Uterus (tissue), 4 donors: ENCODE measurements around the gene RXRG. TPM values are rescaled to one million over a fixed set of nuclear protein-coding genes. Genes with fewer than 3 reads are reported as not detected.

ENCODE experiments used
- DNase-seq, 2 donors: peaks; one replicate each; pipeline ENCODE4 v3.0.0-alpha.2; 2019 to 2020
- H3K27ac ChIP-seq, 2 donors: fragments of 200-600 bp; sonication (generic); 1 replicate in 1 of 2; 2 replicates in 1 of 2; pipeline ENCODE4 v1.5.1; 2016 to 2018
- H3K27me3 ChIP-seq, 2 donors: fragments of 200-600 bp; sonication (generic); one replicate each; pipeline ENCODE4 v1.5.1; 2018 to 2019; ENCODE audit warnings: control low read depth in 1 of 2
- H3K36me3 ChIP-seq, 2 donors: fragments of 200-600 bp; sonication (generic); one replicate each; pipeline ENCODE4 v1.5.1; 2019; ENCODE audit warnings: control low read depth in 1 of 2
- H3K4me1 ChIP-seq, 2 donors: fragments of 200-600 bp; sonication (generic); one replicate each; pipeline ENCODE4 v1.5.1; 2018 to 2019; ENCODE audit warnings: control low read depth in 1 of 2
- H3K4me3 ChIP-seq, 2 donors: fragments of 200-600 bp; sonication (generic); 1 replicate in 1 of 2; 2 replicates in 1 of 2; pipeline ENCODE4 v1.5.1; 2018 to 2019; ENCODE audit warnings: mild to moderate bottlenecking in 1 of 2
- H3K9me3 ChIP-seq, 2 donors: fragments of 200-600 bp; sonication (generic); one replicate each; pipeline ENCODE4 v1.5.1; 2019; ENCODE audit warnings: control low read depth in 1 of 2
- CTCF ChIP-seq, 4 experiments: fragments of 200-600 bp in 2 of 4; fragments of 450-650 bp in 2 of 4; sonication (generic) in 2 of 4; IDR thresholded peaks; one replicate each; pipeline ENCODE4 v1.5.1; 2016 to 2019; ENCODE audit warnings: antibody characterized with exemption in 4 of 4, mild to moderate bottlenecking in 2 of 4, moderate library complexity in 1 of 4
- POLR2A ChIP-seq, 2 donors: fragments of 450-650 bp; IDR thresholded peaks; one replicate each; pipeline ENCODE4 v1.6.1; 2016; ENCODE audit warnings: antibody characterized with exemption in 2 of 2, mild to moderate bottlenecking in 1 of 2, moderate library complexity in 1 of 2
- intact Hi-C: fragments of 100-400 bp; cut with DNase I; formaldehyde crosslinking; loops from one replicate; pipeline ENCODE4 v1.15.1; 2023; ENCODE audit warnings: low total_unique reads
- total RNA-seq, 4 donors: library from RNA; depleted of rRNA in 3 of 4; stranded (reverse); fragments of >200 nt in 3 of 4; gene quantifications; one replicate each; pipeline versions ENCODE4 v1.1.0 to v1.2.4, GENCODE V29; 2014 to 2023
- donor health status: DM: yes; HTN: yes; CAD: no.

Gene RXRG
- total RNA-seq, 4 donors from 2014 or later: under 0.01 to 3.2 (median 0.18) TPM; not detected in 1

- no peak for DNase-seq
- H3K4me1 ChIP-seq: no peaks in the 10 kb centered on the region
- H3K27me3 ChIP-seq: no peaks in the 10 kb centered on the region
- intact Hi-C loops: no loop called here
- no peaks in the 10 kb centered on the region for H3K36me3 ChIP-seq
- no peak overlapping the region for H3K27ac ChIP-seq
- TF ChIP-seq CTCF (IDR thresholded peaks at IDR 0.05) (no peak), POLR2A (IDR thresholded peaks at IDR 0.05) (no peak)
- no peaks in the 10 kb centered on the region for H3K9me3 ChIP-seq
- H3K4me3 ChIP-seq: no peak overlapping the region
Measured at GRCh38 chr1:165474196-165474595, 29.3 kb upstream of the RXRG start.

- Histone ChIP-seq H3K27me3 (no peaks in the 10 kb centered on the region), H3K27ac (no peak overlapping the region), H3K4me3 (no peak overlapping the region), H3K36me3 (no peaks in the 10 kb centered on the region), H3K4me1 (no peaks in the 10 kb centered on the region), H3K9me3 (no peaks in the 10 kb centered on the region)
- no peak for TF ChIP-seq CTCF (IDR thresholded peaks at IDR 0.05)
- TF ChIP-seq POLR2A (IDR thresholded peaks at IDR 0.05): no peak
- intact Hi-C loops: no loop called here
- no peak for DNase-seq
Measured at GRCh38 chr1:165473081-165473480, 28.2 kb upstream of the RXRG start.

- DNase-seq: no peak
- TF ChIP-seq POLR2A (IDR thresholded peaks at IDR 0.05) (no peak), CTCF (IDR thresholded peaks at IDR 0.05) (no peak)
- Histone ChIP-seq H3K36me3 (no peaks in the 10 kb centered on the region), H3K9me3 (no peaks in the 10 kb centered on the region), H3K27me3 (no peaks in the 10 kb centered on the region), H3K4me1 (no peaks in the 10 kb centered on the region), H3K27ac (no peak overlapping the region), H3K4me3 (no peak overlapping the region)
- intact Hi-C loops: no loop called here
Measured at GRCh38 chr1:165468726-165469249, 23.9 kb upstream of the RXRG start.

DNA sequence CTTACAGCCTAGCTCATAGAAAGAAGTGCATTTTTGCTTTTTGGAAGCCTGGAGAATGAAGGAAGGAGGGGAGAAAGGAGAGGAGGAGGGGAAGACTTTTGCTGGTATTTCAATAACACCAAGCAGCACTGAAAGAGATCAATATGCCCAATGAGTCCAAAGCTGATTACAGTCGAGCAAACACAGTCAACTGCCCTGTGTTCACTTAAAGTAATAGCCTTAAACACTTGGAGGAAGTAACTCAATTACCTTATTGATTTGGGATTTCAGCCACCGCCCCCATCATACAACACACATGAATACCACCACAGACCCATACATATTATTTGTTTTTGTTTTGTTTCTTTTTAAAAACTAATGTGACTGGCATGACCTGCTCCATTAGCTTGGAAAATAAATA is 23.3 kb upstream of the RXRG start:
- Histone ChIP-seq H3K9me3 (no peaks in the 10 kb centered on the region), H3K36me3 (no peaks in the 10 kb centered on the region), H3K4me1 (no peaks in the 10 kb centered on the region), H3K27ac (no peak overlapping the region), H3K4me3 (no peak overlapping the region), H3K27me3 (no peaks in the 10 kb centered on the region)
- no peak for DNase-seq
- TF ChIP-seq CTCF (IDR thresholded peaks at IDR 0.05) (no peak), POLR2A (IDR thresholded peaks at IDR 0.05) (no peak)
- intact Hi-C loops: no loop called here

GRCh38 chr1:165467706-165468105 is 22.8 kb upstream of the RXRG start:
- H3K4me3 ChIP-seq: no peak overlapping the region
- intact Hi-C loops: no loop called here
- TF ChIP-seq CTCF (IDR thresholded peaks at IDR 0.05) (no peak), POLR2A (IDR thresholded peaks at IDR 0.05) (no peak)

More at GRCh38 chr1:165467706-165468105, 22.8 kb upstream of the RXRG start:
- no peaks in the 10 kb centered on the region for H3K36me3 ChIP-seq
- no peaks in the 10 kb centered on the region for H3K27me3 ChIP-seq
- no peaks in the 10 kb centered on the region for H3K4me1 ChIP-seq
- DNase-seq: no peak
- H3K27ac ChIP-seq: no peak overlapping the region
- H3K9me3 ChIP-seq: no peaks in the 10 kb centered on the region
